Measurements from ENCODE around the gene DTL.

GRCh38 chr1:212045981-212046380 is 10.4 kb downstream of the DTL start:
- no peak for TF ChIP-seq POLR2AphosphoS5 (IDR thresholded peaks at IDR 0.05)
- TF ChIP-seq CTCF (IDR thresholded peaks at IDR 0.05) = no peak
